Breast epithelium (tissue), 4 donors: Measurements from ENCODE around the gene FANK1. TPM values are rescaled to one million over a fixed set of nuclear protein-coding genes. Genes with fewer than 3 reads are reported as not detected.

Experiments
- DNase-seq, 2 donors: peaks; one replicate each; pipeline ENCODE4 v3.0.0-alpha.2; 2019; ENCODE audit warnings: low spot score in 2 of 2
- H3K27ac ChIP-seq, 2 donors: fragments of 200-600 bp; sonication (generic) in 1 of 2; one replicate each; pipeline ENCODE4 v1.5.1; 2016 to 2019; ENCODE audit warnings: mild to moderate bottlenecking in 1 of 2
- H3K27me3 ChIP-seq, 2 donors: fragments of 200-600 bp; sonication (generic) in 1 of 2; one replicate each; pipeline versions ENCODE4 v1.5.1 to v1.6.0; 2017 to 2019; ENCODE audit warnings: control low read depth in 1 of 2, mild to moderate bottlenecking in 1 of 2
- H3K36me3 ChIP-seq: fragments of 200-600 bp; one replicate; pipeline ENCODE4 v1.5.1; 2019
- H3K4me1 ChIP-seq, 2 donors: fragments of 200-600 bp; sonication (generic); one replicate each; pipeline ENCODE4 v1.5.1; 2016 to 2019; ENCODE audit warnings: control low read depth in 1 of 2
- H3K4me3 ChIP-seq, 3 donors: fragments of 200-600 bp; sonication (generic); 1 replicate in 2 of 3; 2 replicates in 1 of 3; pipeline ENCODE4 v1.5.1; 2016 to 2019; ENCODE audit warnings: mild to moderate bottlenecking in 3 of 3, moderate library complexity in 2 of 3
- H3K9me3 ChIP-seq, 2 donors: fragments of 200-600 bp; sonication (generic) in 1 of 2; one replicate each; pipeline ENCODE4 v1.5.1; 2016 to 2019; ENCODE audit warnings: control low read depth in 1 of 2
- POLR2A ChIP-seq: fragments of 450-650 bp; IDR thresholded peaks from one replicate; pipeline ENCODE4 v1.6.1; 2016; ENCODE audit warnings: antibody characterized with exemption, mild to moderate bottlenecking, moderate library complexity
- POLR2AphosphoS5 ChIP-seq, 3 donors: sonication (generic); formaldehyde crosslinking; IDR thresholded peaks; one replicate each; pipeline ENCODE4 v1.6.1; 2017; ENCODE audit warnings: antibody characterized with exemption in 3 of 3
- intact Hi-C: fragments of 100-400 bp; cut with DNase I; formaldehyde crosslinking; loops from one replicate; pipeline ENCODE4 v1.15.1; 2023; ENCODE audit warnings: low total_unique reads
- total RNA-seq, 3 donors: library from RNA; depleted of rRNA; stranded (reverse); fragments of >200 nt; gene quantifications; one replicate each; pipeline ENCODE4 v1.1.0, GENCODE V29; 2016
- TF ChIP-seq, protein P1 (sequence below), 3 donors: fragments of 450-650 bp; IDR thresholded peaks; one replicate each; pipeline ENCODE4 v1.5.1; 2016 to 2017; ENCODE audit warnings: antibody characterized with exemption in 3 of 3, mild to moderate bottlenecking in 3 of 3, moderate library complexity in 3 of 3

FANK1 gene
- total RNA-seq, 3 donors from 2014 or later, result 2.6 to 18.1 (median 13.8) TPM

GRCh38 chr10:125865120-125865519 is 31.2 kb upstream of the FANK1 start:
- Histone ChIP-seq H3K27me3 (no peaks in the 10 kb centered on the region), H3K27ac (no peak overlapping the region), H3K36me3 (no peaks in the 10 kb centered on the region), H3K4me3 (no peak overlapping the region), H3K4me1 (no peaks in the 10 kb centered on the region), H3K9me3 (no peaks in the 10 kb centered on the region)
- DNase-seq, result no peak
- intact Hi-C loops, result no loop called here
- TF ChIP-seq POLR2AphosphoS5 (IDR thresholded peaks at IDR 0.05), result no peak
- TF ChIP-seq, protein P1, sequence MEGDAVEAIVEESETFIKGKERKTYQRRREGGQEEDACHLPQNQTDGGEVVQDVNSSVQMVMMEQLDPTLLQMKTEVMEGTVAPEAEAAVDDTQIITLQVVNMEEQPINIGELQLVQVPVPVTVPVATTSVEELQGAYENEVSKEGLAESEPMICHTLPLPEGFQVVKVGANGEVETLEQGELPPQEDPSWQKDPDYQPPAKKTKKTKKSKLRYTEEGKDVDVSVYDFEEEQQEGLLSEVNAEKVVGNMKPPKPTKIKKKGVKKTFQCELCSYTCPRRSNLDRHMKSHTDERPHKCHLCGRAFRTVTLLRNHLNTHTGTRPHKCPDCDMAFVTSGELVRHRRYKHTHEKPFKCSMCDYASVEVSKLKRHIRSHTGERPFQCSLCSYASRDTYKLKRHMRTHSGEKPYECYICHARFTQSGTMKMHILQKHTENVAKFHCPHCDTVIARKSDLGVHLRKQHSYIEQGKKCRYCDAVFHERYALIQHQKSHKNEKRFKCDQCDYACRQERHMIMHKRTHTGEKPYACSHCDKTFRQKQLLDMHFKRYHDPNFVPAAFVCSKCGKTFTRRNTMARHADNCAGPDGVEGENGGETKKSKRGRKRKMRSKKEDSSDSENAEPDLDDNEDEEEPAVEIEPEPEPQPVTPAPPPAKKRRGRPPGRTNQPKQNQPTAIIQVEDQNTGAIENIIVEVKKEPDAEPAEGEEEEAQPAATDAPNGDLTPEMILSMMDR (IDR thresholded peaks at IDR 0.05), result no peak
- no peak for TF ChIP-seq POLR2A

GRCh38 chr10:125866421-125867029 is 29.8 kb upstream of the FANK1 start:
- no peak for DNase-seq
- no peak for TF ChIP-seq POLR2A
- TF ChIP-seq POLR2AphosphoS5 (IDR thresholded peaks at IDR 0.05), result no peak
- TF ChIP-seq, protein P1 (IDR thresholded peaks at IDR 0.05), result no peak
- no peaks in the 10 kb centered on the region for H3K9me3 ChIP-seq
- no peaks in the 10 kb centered on the region for H3K36me3 ChIP-seq
- H3K4me1 ChIP-seq, result no peaks in the 10 kb centered on the region
- H3K4me3 ChIP-seq, result no peak overlapping the region
- no peaks in the 10 kb centered on the region for H3K27me3 ChIP-seq
- intact Hi-C loops, result no loop called here
- H3K27ac ChIP-seq, result no peak overlapping the region

GRCh38 chr10:125868372-125868975 is 27.9 kb upstream of the FANK1 start:
- intact Hi-C loops, result no loop called here
- Histone ChIP-seq H3K4me3 (no peak overlapping the region), H3K27me3 (no peaks in the 10 kb centered on the region), H3K4me1 (no peaks in the 10 kb centered on the region), H3K36me3 (no peaks in the 10 kb centered on the region), H3K27ac (no peak overlapping the region), H3K9me3 (no peaks in the 10 kb centered on the region)
- DNase-seq, result no peak
- TF ChIP-seq, protein P1 (IDR thresholded peaks at IDR 0.05), result peak; percentile 71 to 79 (median 78)
- TF ChIP-seq POLR2AphosphoS5 (IDR thresholded peaks at IDR 0.05), result no peak

- Histone ChIP-seq H3K4me1 (no peaks in the 10 kb centered on the region), H3K27me3 (no peaks in the 10 kb centered on the region), H3K36me3 (no peaks in the 10 kb centered on the region), H3K27ac (no peak overlapping the region), H3K9me3 (peaks cover 0 to 6% of the 10 kb centered on the region in 2 donors), H3K4me3 (no peak overlapping the region)
- DNase-seq, result no peak
- TF ChIP-seq, protein P1 (IDR thresholded peaks at IDR 0.05), result no peak
- no peak for TF ChIP-seq POLR2AphosphoS5 (IDR thresholded peaks at IDR 0.05)
- no peak for TF ChIP-seq POLR2A
- intact Hi-C loops, result loop anchor here (2.0 kb wide), 1 partner anchor 29 kb away; no protein-coding TSS in a partner anchor
Measured at GRCh38 chr10:125871338-125871737, 25.0 kb upstream of the FANK1 start.
